ENCODE data around the gene C1QTNF8.

Gene C1QTNF8

GRCh38 chr16:1045310-1045992 is 50.6 kb downstream of the C1QTNF8 start:
- no peak for DNase-seq (ENCODE audit: low read depth in 2 of 2)

GRCh38 chr16:1044460-1045309 is 51.4 kb downstream of the C1QTNF8 start:
- DNase-seq (ENCODE audit: low read depth in 2 of 2): no peak

- no peak for DNase-seq (ENCODE audit: low read depth in 2 of 2)
Measured at GRCh38 chr16:1043881-1044451, 52.1 kb downstream of the C1QTNF8 start.

GRCh38 chr16:1042866-1043265 is 53.2 kb downstream of the C1QTNF8 start:
- no peak for DNase-seq (ENCODE audit: low read depth in 2 of 2)

GRCh38 chr16:1042049-1042744 is 53.8 kb downstream of the C1QTNF8 start:
- DNase-seq (ENCODE audit: low read depth in 2 of 2): no peak

GRCh38 chr16:1040346-1040745 is 55.7 kb downstream of the C1QTNF8 start:
- DNase-seq (ENCODE audit: low read depth in 2 of 2): no peak

- DNase-seq (ENCODE audit: low read depth in 2 of 2): no peak
Measured at GRCh38 chr16:1039762-1040161, 56.3 kb downstream of the C1QTNF8 start.

- DNase-seq (ENCODE audit: low read depth in 2 of 2): no peak
Measured at GRCh38 chr16:1038932-1039331, 57.1 kb downstream of the C1QTNF8 start.

All from stimulated activated CD8-positive, alpha-beta memory T cell treated with anti-CD3 and anti-CD28 coated beads, Interleukin-15, amount 100 ng/mL, for 4 hours (primary cell).